Kidney (tissue), 14 donors: Measurements from ENCODE around the gene ESCO1. TPM values are rescaled to one million over a fixed set of nuclear protein-coding genes. Genes with fewer than 3 reads are reported as not detected.

Source experiments
- DNase-seq, 5 donors: peaks; one replicate each; pipeline ENCODE4 v3.0.0-alpha.2; 2013 to 2020
- FAIRE-seq: peaks from 2 replicates; lab custom pipeline; 2012; peaks lifted over from hg19 to GRCh38; lab: Jason Lieb, UNC
- H3K27ac ChIP-seq, 2 donors: one replicate each; pipeline ENCODE4 v1.7.0; 2013; ENCODE audit warnings: low read depth in 2 of 2, low read length in 2 of 2, inconsistent platforms in 1 of 2
- H3K27me3 ChIP-seq: one replicate; pipeline ENCODE4 v1.7.1; 2013; ENCODE audit warnings: low read length, inconsistent platforms; ENCODE audit not compliant: control insufficient read depth, insufficient read depth
- H3K36me3 ChIP-seq, 3 donors: one replicate each; pipeline versions ENCODE4 v1.7.0 to v1.7.1; 2013; ENCODE audit warnings: low read length in 3 of 3, control low read depth in 1 of 3, inconsistent platforms in 1 of 3; ENCODE audit not compliant: insufficient read depth in 3 of 3, control insufficient read depth in 2 of 3
- H3K4me1 ChIP-seq, 3 donors: one replicate each; pipeline versions ENCODE4 v1.7.0 to v1.7.1; 2013; ENCODE audit warnings: low read length in 3 of 3, inconsistent platforms in 1 of 3, low read depth in 1 of 3; ENCODE audit not compliant: control insufficient read depth in 2 of 3, insufficient read depth in 2 of 3
- H3K4me3 ChIP-seq, 3 donors: one replicate each; pipeline versions ENCODE4 v1.7.0 to v1.8.1; 2013; ENCODE audit warnings: low read length in 3 of 3, control low read depth in 1 of 3, inconsistent platforms in 1 of 3
- H3K9ac ChIP-seq, 3 donors: one replicate each; pipeline versions ENCODE4 v1.7.0 to v1.7.1; 2013; ENCODE audit warnings: low read length in 3 of 3, control low read depth in 1 of 3, inconsistent platforms in 1 of 3
- H3K9me3 ChIP-seq, 3 donors: one replicate each; pipeline versions ENCODE4 v1.7.0 to v1.7.1; 2013; ENCODE audit warnings: low read length in 3 of 3, control low read depth in 1 of 3, inconsistent platforms in 1 of 3; ENCODE audit not compliant: control insufficient read depth in 2 of 3, insufficient read depth in 1 of 3
- CTCF ChIP-seq: IDR thresholded peaks from 3 replicates; pipeline ENCODE4 v1.5.1; 2012; ENCODE audit warnings: mild to moderate bottlenecking, moderate library complexity, borderline replicate concordance; ENCODE audit not compliant: insufficient read depth; ENCODE audit errors: extremely low read depth
- intact Hi-C: fragments of 100-400 bp; cut with DNase I; formaldehyde crosslinking; loops from one replicate; pipeline ENCODE4 v1.11.1; 2022
- polyA plus RNA-seq: library from polyadenylated mRNA; stranded (reverse); fragments of 350-450 nt; fragmentation: Illumina TruSeq; extraction: RNeasy Lipid Tissue Mini Kit (QIAGEN cat#74804); gene quantifications from one replicate; pipeline ENCODE4 v1.2.3, GENCODE V29; 2014; ENCODE audit warnings: low read depth, low replicate concordance; ENCODE audit not compliant: insufficient read depth
- total RNA-seq: library from RNA; stranded (reverse); fragmentation: NEBNext Ultra II Directional; extraction: Animal tissue kit (Norgen Biotek cat#: 25700); gene quantifications from one replicate; pipeline ENCODE4 v1.2.1, GENCODE V29; 2021
- donor health status: control.
- donor health status: control.
- donor health status: control.
- donor health status: control.
- donor health status: control.
- donor health status: DM: yes; HTN: yes; CAD: no.
- donor health status: Normal renal cell carcinoma (clear cell type).

Gene ESCO1
- total and polyA plus RNA-seq, 2 donors from 2014 or later, result 8.7 to 17.8 TPM

- no peak overlapping the region for H3K4me3 ChIP-seq
- no peak for FAIRE-seq
- no peaks in the 10 kb centered on the region for H3K4me1 ChIP-seq
- intact Hi-C loops, result no loop called here
- DNase-seq, result no peak
- no peaks in the 10 kb centered on the region for H3K27me3 ChIP-seq
- H3K36me3 ChIP-seq, result no peaks in the 10 kb centered on the region
- H3K9ac ChIP-seq, result no peak overlapping the region
- H3K27ac ChIP-seq, result no peak overlapping the region
- TF ChIP-seq CTCF, result no peak
- no peaks in the 10 kb centered on the region for H3K9me3 ChIP-seq
Measured at GRCh38 chr18:21507913-21508701, 92.4 kb downstream of the ESCO1 start.

GRCh38 chr18:21502661-21503060 lies 97.8 kb downstream of the ESCO1 start:
- Histone ChIP-seq H3K36me3 (no peaks in the 10 kb centered on the region), H3K4me3 (no peak overlapping the region), H3K9ac (no peak overlapping the region), H3K9me3 (no peaks in the 10 kb centered on the region), H3K27ac (no peak overlapping the region), H3K4me1 (no peaks in the 10 kb centered on the region), H3K27me3 (no peaks in the 10 kb centered on the region)
- FAIRE-seq (no peak), DNase-seq (peak in 2 of 5 donors; percentile 37 to 48)
- intact Hi-C loops, result no loop called here
- TF ChIP-seq CTCF, result no peak

- no peaks in the 10 kb centered on the region for H3K36me3 ChIP-seq
- no peak overlapping the region for H3K27ac ChIP-seq
- no peaks in the 10 kb centered on the region for H3K9me3 ChIP-seq
- H3K27me3 ChIP-seq, result no peaks in the 10 kb centered on the region
- DNase-seq, result no peak
- no peak for TF ChIP-seq CTCF
- intact Hi-C loops, result no loop called here
- no peak overlapping the region for H3K4me3 ChIP-seq
- FAIRE-seq, result no peak
- no peaks in the 10 kb centered on the region for H3K4me1 ChIP-seq
- no peak overlapping the region for H3K9ac ChIP-seq
Measured at GRCh38 chr18:21499997-21500396, 100.5 kb downstream of the ESCO1 start.
